HFFc6 (cell line): Measurements from ENCODE around the gene VIL1. TPM values are rescaled to one million over a fixed set of nuclear protein-coding genes. Genes with fewer than 3 reads are reported as not detected.

ENCODE experiments used
- DNase-seq: peaks from one replicate; pipeline ENCODE4 v3.0.0-alpha.2; 2018
- H3K27ac Mint-ChIP-seq: 2 replicates; pipeline ENCODE4 v1.8.0; 2020; ENCODE audit warnings: mild to moderate bottlenecking, mixed read lengths
- H3K27me3 Mint-ChIP-seq: 2 replicates; pipeline ENCODE4 v1.8.0; 2021; ENCODE audit warnings: mild to moderate bottlenecking, moderate library complexity, mixed read lengths; ENCODE audit not compliant: insufficient read depth
- H3K36me3 Mint-ChIP-seq: 2 replicates; pipeline ENCODE4 v1.8.0; 2021; ENCODE audit warnings: low read depth, mixed read lengths
- H3K4me1 Mint-ChIP-seq: 2 replicates; pipeline ENCODE4 v1.8.0; 2020; ENCODE audit warnings: low read depth, mixed read lengths
- H3K4me3 Mint-ChIP-seq: 2 replicates; pipeline ENCODE4 v1.8.0; 2020; ENCODE audit warnings: mild to moderate bottlenecking, moderate library complexity, mixed read lengths
- H3K9me3 Mint-ChIP-seq: 2 replicates; pipeline ENCODE4 v1.8.0; 2020; ENCODE audit warnings: mild to moderate bottlenecking, mixed read lengths
- microRNA-seq: library from miRNA; unstranded; fragments of <30 nt; microRNA quantifications from one replicate; pipeline ENCODE4, GENCODE V29; 2019
- total RNA-seq, 6 experiments: library from RNA; stranded (reverse); fragmentation: NEBNext Ultra II Directional; extraction: Animal tissue kit (Norgen Biotek cat#: 25700); gene quantifications; 2 replicates in 1 of 6; 3 replicates in 5 of 6; pipeline ENCODE4 v1.2.3, GENCODE V29; 2021
- TF ChIP-seq, protein P1 (sequence below): fragments of 200-600 bp; sonication (generic); IDR thresholded peaks from 2 replicates; pipeline ENCODE4 v1.5.0; 2021; ENCODE audit warnings: antibody characterized with exemption, mild to moderate bottlenecking

Gene VIL1
- total RNA-seq, 6 experiments from 2014 or later, result not detected

DNA sequence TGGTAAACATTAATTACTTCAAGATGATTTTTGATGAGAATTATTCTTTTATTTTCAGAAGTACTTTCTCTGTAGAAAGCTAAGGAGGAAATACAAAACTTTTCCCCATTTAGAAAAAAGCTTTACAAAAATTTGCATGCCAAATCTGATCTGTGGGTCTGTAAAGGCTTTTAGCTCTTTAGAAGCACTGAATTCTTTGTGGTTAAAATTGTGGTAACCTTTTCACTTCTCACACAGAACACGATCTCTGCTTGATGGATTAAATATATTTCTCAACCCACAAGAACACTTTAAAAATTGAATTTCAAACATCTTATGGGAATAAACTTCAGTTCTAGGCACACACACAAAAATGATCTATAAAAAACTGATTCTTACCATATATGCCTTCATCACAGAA, 63.7 kb downstream of the VIL1 start:
- no peak for DNase-seq
- H3K4me3 Mint-ChIP-seq, result no peak overlapping the region
- no peak overlapping the region for H3K27ac Mint-ChIP-seq
- no peaks in the 10 kb centered on the region for H3K27me3 Mint-ChIP-seq
- H3K36me3 Mint-ChIP-seq, result no peaks in the 10 kb centered on the region; the same call in 1 of the 2 replicates
- peaks cover 6% of the 10 kb centered on the region; the same call in 1 of the 2 replicates for H3K4me1 Mint-ChIP-seq
- no peaks in the 10 kb centered on the region for H3K9me3 Mint-ChIP-seq
- TF ChIP-seq, protein P1, sequence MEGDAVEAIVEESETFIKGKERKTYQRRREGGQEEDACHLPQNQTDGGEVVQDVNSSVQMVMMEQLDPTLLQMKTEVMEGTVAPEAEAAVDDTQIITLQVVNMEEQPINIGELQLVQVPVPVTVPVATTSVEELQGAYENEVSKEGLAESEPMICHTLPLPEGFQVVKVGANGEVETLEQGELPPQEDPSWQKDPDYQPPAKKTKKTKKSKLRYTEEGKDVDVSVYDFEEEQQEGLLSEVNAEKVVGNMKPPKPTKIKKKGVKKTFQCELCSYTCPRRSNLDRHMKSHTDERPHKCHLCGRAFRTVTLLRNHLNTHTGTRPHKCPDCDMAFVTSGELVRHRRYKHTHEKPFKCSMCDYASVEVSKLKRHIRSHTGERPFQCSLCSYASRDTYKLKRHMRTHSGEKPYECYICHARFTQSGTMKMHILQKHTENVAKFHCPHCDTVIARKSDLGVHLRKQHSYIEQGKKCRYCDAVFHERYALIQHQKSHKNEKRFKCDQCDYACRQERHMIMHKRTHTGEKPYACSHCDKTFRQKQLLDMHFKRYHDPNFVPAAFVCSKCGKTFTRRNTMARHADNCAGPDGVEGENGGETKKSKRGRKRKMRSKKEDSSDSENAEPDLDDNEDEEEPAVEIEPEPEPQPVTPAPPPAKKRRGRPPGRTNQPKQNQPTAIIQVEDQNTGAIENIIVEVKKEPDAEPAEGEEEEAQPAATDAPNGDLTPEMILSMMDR, result no peak

DNA sequence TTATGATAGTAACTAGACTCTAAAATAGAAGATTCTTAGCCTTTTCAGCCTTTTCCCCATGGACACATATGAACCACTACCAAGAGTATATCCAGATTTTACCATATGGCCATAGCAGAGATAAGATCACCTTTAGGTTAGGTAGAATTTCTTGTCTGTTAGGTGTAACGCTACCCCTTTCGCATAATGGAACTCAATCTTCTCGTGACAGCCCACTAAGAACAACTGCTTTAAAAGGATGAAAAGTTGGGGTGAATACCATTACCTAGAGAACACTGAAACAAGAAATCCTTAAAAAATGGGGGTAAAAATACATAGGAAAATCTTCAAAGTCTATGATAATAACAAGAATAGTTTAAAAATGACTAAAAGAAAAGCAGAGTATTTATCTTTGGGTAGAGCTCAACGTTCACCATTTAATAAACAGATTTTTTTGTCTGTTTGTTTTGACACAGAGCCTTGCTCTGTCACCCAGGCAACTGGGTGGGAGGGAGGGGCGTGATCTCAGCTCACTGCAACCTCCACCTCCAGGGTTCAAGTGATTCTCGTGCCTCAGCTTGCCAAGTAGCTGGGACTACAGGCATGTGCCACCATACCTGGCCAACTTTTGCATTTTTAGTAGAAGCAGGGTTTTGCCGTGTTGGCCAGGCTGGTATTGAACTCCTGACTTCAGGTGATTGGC, 67.2 kb downstream of the VIL1 start:
- Mint-ChIP-seq H3K4me1 (no peaks in the 10 kb centered on the region), H3K9me3 (no peaks in the 10 kb centered on the region), H3K36me3 (peaks cover 17% of the 10 kb centered on the region), H3K27ac (no peak overlapping the region), H3K4me3 (no peak overlapping the region), H3K27me3 (no peaks in the 10 kb centered on the region; the same call in 1 of the 2 replicates)
- TF ChIP-seq, protein P1, result no peak
- no peak for DNase-seq

DNA sequence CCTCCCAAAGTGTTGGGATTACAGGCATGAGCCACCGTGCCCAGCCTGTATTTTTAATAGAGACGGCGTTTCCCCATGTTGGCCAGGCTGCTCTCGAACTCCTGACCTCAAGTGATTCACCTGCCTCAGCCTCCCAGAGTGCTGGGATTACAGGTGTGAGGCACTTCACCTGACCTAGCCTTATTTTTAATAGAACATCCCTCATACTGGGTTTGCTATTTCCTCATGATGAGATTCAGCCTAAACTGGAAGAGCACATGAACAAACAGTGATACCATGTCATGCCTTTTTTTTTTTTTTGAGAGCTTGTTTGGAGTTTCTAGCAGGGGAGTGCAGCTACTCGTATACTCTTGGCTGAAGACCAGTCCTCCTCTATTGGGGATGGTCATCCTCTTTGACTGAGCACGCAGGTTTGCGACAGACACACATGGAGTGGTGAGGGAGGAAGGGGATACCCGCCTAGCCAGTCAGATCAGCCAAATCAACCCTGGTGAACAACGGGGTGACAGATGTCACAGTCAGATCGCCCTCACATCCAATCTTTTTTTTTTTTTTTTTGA, 81.7 kb downstream of the VIL1 start:
- Mint-ChIP-seq H3K4me1 (peaks cover 12% of the 10 kb centered on the region), H3K27me3 (no peaks in the 10 kb centered on the region), H3K4me3 (no peak overlapping the region), H3K36me3 (peaks cover 8% of the 10 kb centered on the region), H3K27ac (no peak overlapping the region), H3K9me3 (no peaks in the 10 kb centered on the region)
- TF ChIP-seq, protein P1, result no peak
- no peak for DNase-seq

DNA sequence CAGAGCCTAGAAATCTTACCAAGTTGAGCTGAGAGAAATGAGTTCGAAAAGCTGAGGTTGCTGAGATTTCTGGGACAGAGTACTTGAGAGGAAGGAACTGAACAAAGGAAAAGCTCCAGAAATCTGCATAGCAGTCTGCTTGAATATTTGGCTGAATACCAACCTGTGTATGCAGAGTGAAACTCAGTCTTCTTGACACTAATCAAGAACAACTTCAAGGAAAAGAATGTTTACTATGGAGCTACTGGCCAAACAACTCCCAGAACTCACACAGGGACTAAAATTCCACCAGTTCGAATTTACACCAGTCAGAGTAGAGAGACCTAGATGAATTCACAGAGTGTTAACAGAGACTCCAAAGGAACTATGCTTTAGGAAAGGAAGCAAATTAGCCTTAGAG, 82.7 kb downstream of the VIL1 start:
- H3K27ac Mint-ChIP-seq, result peak overlapping the region; percentile 8; the same call in 1 of the 2 replicates
- no peak overlapping the region for H3K4me3 Mint-ChIP-seq
- no peaks in the 10 kb centered on the region for H3K27me3 Mint-ChIP-seq
- peak; percentile 31 for DNase-seq
- peaks cover 14% of the 10 kb centered on the region for H3K36me3 Mint-ChIP-seq
- H3K9me3 Mint-ChIP-seq, result no peaks in the 10 kb centered on the region
- TF ChIP-seq, protein P1, result no peak
- peaks cover 12% of the 10 kb centered on the region for H3K4me1 Mint-ChIP-seq

Small RNAs within 50 kb of the gene (microRNA-seq; reads per million reads assigned to microRNA genes)
- 12,655 reads per million, percentile 95 among the genes with 10 or more reads in this experiment for gene MIR26B

Other genes with a start within 250 kb of the VIL1 start
- 100 to 1,000 TPM; 458 to 516 (median 500) TPM for gene ARPC2, start 201.9 kb upstream of the VIL1 start, total RNA-seq
- gene GPBAR1, start 158.1 kb upstream of the VIL1 start, total RNA-seq, result under 1 TPM in 5 of 6 experiments, not detected in 1; 0.10 to 0.17 (median 0.12) TPM
- gene AAMP, start 149.0 kb upstream of the VIL1 start, total RNA-seq, result 10 to 100 TPM; 71.6 to 91.3 (median 80.4) TPM
- 10 to 100 TPM; 50.8 to 62.8 (median 57.7) TPM for gene PNKD, start 148.6 kb upstream of the VIL1 start, total RNA-seq
- gene TMBIM1, start 126.6 kb upstream of the VIL1 start, total RNA-seq, result 100 to 1,000 TPM; 163 to 187 (median 176) TPM
- not detected for gene CATIP, start 62.3 kb upstream of the VIL1 start, total RNA-seq
- under 1 TPM; 0.05 to 0.16 (median 0.11) TPM for gene SLC11A1, start 36.9 kb upstream of the VIL1 start, total RNA-seq
- gene CTDSP1, start 19.3 kb upstream of the VIL1 start, total RNA-seq, result 10 to 100 TPM; 72.0 to 82.0 (median 75.5) TPM
- gene USP37, start 149.2 kb downstream of the VIL1 start, total RNA-seq, result 1 to 10 TPM; 6.1 to 7.4 (median 6.8) TPM
- 10 to 100 TPM; 36.9 to 57.5 (median 49.3) TPM for gene CNOT9, start 149.7 kb downstream of the VIL1 start, total RNA-seq
- gene PLCD4, start 188.8 kb downstream of the VIL1 start, total RNA-seq, result 1 to 10 TPM in 2 of 6 experiments, under 1 TPM in 4; 0.61 to 1.3 (median 0.83) TPM
- 10 to 100 TPM; 21.2 to 24.9 (median 23.5) TPM for gene ZNF142, start 240.5 kb downstream of the VIL1 start, total RNA-seq
- 10 to 100 TPM; 32.9 to 43.5 (median 35.8) TPM for gene BCS1L, start 240.6 kb downstream of the VIL1 start, total RNA-seq